GM12801 (cell line): ENCODE measurements around the gene MDH1.

Source experiments
- CTCF ChIP-seq: IDR thresholded peaks from one replicate; pipeline ENCODE4 v1.5.1; 2011; ENCODE audit warnings: control low read depth; ENCODE audit not compliant: insufficient read length; ENCODE audit errors: extremely low read depth

MDH1 gene

DNA sequence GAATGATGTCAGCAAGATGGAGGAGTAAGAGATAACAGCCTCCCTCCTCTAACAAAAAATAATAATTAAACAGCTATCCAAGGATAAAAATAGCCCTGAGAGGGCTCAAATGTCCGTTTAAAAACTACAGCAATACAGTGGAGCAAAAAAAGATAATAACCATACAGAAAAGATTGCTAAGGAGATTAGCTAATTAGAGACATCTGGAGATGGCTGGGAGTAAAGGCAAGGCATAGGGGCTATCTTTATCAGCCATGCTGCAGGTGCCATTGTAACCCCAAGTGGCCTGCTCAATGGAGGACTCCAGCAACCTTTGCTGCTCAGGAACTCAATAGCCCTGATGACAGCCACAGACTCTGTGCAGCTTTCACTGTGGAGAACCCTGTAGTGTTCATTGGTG, 42.7 kb downstream of the MDH1 start:
- TF ChIP-seq CTCF, result no peak

DNA sequence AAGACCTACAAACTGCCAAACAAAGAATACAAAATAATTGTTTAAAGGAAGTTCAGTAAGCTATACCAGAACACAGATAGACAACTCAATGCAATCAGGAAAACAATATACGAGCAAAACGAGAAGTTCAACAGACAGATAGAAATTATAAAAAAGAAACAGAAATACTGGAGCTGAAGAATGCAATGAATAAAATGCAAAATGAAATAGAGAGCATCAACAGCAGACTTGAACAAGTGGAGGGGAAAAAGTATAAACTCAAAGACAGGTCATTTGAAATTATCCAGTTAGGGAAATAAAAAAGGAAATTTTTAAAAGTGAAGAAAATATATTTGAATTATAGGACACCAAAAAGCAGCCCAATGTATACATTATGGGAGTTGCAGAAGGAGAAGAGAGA, 43.6 kb downstream of the MDH1 start:
- no peak for TF ChIP-seq CTCF

DNA sequence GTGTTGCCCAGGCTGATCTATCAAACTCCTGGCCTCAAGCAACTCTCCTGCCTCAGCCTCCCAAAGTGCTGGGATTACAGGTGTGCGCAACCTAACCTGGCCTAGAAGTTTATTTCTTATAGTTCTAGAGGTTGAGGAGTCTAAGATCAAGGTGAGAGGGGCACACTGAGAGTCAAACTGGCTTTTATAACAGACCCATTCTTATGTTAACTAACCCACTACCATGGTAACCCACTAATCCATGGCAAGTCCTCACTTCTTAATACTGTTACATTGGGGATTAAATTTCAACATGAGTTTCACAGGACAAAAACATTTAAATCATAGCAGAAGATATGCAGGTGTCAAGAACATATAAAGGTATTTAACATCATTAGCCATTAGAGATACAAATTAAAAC, 50.6 kb downstream of the MDH1 start:
- no peak for TF ChIP-seq CTCF

DNA sequence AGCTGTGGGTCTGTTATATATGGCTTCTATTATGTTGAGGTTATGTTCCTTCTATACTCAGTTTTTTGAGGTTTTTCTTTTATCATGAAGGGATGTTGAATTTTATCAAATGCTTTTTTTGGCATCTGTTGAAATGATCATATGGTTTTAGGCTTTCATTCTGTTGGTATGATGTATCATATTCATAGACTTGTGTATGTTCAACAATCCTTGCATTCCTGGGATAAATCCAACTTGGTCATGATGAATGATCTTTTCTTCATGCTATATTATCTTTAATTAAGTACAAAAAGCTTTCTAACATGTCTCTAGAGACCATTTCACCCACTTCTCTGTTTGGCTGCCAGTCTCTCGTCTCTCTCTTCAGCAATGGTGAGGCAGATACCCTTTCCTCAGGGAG, 54.2 kb downstream of the MDH1 start:
- no peak for TF ChIP-seq CTCF

DNA sequence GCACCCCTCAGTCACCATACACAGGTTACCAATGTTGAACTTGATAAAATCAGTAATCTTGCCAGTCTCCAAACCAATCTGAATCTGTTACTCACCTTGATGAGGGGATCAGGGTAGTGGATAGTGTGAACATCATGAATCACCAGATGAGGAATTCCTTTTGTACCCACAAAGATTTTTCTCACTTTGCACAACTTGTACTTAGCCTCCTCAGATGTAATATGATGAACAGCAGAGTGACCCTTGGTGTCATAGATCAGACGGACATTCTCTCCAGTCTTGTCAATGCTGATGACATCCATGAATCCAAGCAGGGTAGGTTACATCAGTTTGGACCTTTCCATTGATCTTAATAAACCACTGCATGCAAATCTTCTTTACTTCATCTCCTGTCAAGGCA, 54.7 kb downstream of the MDH1 start:
- TF ChIP-seq CTCF, result no peak

- TF ChIP-seq CTCF, result no peak
These were observed 59.9 kb downstream of the MDH1 start for GRCh38 chr2:63648632-63649031.

GRCh38 chr2:63649829-63650228, 61.1 kb downstream of the MDH1 start:
- no peak for TF ChIP-seq CTCF

GRCh38 chr2:63650756-63651155, 62.0 kb downstream of the MDH1 start:
- TF ChIP-seq CTCF, result no peak
